Measurements from ENCODE around the gene FABP2.
"Not testable (repeated sequence)": the region's sequence is repeated elsewhere in the genome, so short reads cannot be mapped to it uniquely, and the experiment has no call there.

The FABP2 gene

DNA sequence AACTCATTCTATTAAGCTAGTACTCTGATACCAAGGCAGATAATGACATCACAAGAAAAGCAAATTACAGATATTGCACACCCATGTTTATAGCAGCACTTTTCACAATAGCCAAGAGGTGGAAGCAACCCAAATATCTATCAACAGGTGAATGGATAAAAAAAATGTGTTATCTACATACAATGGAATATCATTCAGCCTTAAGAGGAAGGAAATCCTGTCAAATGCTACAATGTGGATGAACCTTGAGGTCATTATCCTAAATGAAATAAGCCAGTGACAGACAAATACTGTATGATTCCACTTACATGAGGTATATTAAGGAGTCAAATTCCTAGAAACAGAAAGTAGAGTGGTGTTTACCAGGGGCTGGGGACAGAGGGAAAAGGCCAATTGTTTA lies 14.3 kb downstream of the FABP2 start:
- no peak for DNase-seq

DNA sequence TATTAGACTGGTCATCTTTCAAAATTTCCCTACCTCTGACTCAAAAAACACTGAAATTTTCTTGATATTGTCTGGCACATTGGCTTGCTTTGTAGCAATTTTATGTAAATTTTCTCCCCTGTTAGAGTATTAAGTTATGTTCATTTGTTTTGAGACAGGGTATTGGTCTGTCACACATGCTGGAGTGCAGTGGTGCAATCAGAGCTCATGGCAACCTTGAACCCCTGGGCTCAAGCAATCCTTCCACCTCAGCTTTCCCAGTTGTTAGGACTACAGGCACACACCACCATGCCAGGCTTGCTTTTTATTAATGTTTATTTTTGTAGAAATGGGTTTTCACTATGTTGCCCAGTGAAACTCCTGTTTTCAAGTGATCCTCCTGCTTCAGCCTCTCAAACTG lies 17.5 kb downstream of the FABP2 start:
- no peak for DNase-seq

DNA sequence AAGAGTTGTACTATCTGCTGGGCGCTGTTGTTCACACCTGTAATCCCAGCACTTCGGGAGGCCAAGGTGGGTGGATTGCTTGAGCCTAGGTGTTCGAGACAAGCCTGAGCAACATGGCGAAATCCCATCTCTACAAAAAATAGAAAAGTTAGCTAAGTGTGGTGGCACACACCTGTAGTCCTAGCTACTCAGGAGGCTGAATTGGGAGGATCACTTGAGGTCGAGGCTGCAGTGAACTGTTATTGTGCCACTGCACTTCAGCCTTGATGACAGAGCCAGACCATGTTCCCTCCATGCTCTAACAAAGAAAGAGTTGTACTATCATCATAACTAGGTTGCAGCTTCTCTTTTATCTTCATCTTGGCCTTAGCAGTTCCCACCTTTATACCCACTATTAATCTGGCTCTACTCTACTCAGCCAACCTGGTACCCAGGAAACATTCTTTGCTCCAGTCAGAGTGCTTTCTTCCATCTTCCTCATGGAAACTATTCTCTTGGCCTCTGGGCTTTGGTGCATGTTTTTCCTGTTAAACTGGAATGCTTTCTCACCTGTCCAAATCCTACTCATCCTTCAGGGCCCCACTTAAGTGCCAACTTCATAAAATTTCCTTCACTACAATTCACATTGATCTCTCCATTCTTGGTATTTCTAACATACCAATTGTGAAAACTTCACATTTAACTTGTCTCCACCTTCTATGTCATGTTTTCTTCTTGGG lies 18.2 kb downstream of the FABP2 start:
- DNase-seq = no peak

DNA sequence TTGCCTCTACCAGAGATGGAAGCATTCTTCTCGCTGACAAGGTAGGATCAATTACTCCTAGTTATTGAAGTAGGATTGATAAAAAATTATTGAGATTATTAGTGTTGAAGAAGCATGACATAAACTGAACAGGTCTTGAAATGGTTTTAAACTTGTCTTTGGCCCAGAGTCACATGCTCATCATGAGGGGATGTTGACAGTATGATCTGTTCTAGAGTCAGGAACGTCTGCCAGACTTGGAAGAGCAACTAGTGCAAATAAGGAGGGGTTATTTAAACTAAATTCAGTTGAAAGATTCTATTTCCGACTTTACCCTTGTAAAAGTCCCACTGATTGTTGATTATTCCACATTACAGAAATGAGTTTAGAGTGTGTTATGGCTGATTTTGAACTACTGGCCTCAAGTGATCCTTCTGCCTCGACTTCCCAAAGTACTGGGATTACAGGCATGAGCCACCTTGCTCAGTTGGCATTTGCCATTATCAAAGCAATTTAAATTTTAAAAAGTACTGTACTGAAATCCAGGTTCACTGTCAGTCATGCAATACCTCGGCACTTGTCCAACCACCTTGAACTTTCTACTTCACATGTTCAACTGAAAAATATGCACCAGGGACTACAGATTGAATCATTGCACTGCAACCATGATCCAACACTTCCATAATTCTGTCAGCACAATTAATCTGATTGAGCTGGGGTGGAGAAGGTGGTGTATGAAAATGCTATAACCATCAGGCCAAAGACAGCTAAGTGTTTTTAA lies 19.7 kb downstream of the FABP2 start:
- DNase-seq = no peak

DNA sequence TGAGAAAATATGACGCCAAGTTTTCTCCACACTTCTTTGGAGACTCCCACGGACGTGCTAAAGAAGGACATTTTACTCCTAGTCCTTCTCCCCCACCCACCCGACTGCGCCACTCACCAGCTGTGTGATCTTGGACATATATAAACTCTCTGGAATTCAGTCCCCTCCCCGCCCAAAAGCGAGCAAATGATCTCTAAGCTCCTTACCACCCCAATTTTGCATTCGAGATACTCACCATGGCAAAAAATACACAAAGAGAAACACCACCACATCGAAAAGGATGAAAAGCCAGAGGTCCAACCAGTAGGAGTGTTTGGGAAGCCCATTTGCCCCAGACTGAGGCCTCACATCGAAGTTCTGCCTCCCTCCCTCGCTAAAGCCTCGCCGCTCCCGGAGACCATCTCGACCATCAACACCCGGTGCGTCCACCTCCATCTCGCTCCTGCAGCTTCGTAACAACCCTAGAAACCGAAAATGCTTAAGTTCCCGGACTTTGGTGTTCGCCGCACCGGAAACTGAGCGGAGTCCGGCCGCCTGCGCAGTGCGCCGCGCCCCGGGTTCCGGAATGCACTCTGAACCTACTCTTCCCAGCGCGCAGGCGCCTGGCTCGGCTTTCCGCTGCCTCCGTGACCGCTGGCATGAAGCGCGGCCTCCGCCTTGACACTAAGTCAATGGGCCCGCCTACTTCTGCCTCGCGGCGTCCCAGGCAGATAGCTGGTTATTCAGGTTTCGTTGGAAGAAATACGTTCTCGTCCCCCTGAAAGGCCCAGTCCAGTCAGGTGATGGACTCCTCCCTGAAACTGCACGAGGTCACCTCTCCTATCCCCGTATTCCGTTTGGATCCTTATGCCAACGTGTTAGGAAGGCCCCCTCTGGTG lies 21.6 kb downstream of the FABP2 start:
- DNase-seq = no peak

DNA sequence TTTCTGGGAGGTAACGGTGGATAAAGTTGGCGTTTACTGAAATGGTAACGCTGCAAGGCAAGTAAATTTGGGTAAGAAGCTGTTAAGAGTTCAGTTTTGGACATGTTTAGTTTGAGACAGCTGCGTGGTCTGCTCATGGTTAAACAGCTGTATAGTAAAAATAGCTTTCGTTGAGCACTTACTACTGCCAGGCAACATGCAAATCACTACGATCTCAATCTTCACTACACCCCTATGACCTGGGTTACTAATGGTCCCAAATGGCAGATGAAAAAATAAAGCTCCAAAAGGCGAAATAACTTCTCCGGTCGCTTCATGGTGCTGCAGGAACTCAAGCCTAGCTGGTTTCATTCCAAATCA lies 22.2 kb downstream of the FABP2 start:
- DNase-seq = no peak

DNA sequence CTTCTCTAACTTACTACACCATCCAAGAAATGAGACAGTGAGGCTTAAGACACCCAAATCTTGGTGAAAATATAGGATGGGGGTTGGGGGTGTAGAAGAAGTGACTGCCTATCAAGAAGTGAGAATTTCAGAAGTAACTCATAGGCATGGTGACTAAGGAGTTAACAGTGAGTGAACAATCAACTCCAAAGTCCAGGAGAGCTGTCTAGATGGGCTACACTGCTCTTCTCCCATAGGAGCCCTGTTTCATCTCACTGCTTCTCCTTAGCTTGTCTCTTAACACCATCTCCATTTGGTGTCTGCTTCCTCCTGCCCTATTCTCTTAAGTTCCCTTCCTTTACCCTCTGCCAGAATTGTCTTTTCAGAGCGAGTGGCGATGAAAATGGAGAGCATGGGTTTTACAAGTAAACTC lies 22.7 kb downstream of the FABP2 start:
- DNase-seq = no peak

DNA sequence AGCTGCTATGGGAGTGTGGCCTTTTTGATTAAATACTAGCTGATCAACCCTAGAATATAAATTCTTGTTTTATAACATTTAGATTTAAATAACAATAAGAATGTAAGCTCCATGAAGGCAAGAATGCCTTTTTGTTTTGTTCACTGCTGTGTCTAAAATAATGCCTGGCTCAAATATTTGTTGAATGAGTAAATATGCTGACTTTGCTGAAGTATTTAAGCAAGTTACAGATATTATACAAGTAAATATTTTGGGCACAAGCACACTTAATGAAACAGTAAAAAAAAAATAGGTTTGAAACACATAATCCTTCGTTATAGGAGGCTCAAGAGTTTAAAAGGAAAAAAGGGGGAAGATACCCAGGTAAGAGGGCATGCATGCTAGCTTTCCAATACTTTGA lies 24.1 kb downstream of the FABP2 start:
- no peak for DNase-seq

DNA sequence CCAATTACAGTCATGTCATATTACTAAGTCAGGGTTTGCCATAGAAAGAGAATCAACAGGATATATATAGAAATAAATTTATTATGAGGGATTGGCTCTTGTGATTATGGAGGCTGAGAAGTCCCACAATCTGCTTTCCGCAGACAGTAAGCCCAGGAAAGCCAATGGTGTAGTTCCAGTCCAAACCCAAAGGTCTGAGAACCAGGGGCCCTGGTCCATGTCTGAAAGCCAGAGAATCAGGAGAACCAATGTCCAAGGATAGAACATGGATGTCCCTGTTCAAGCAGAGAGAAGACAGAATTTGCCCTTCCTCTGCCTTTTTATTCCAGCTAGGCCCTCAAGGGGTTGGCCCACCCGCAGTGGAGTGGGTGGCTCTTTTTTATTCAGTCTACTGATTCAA lies 25.6 kb downstream of the FABP2 start:
- no peak for DNase-seq

DNA sequence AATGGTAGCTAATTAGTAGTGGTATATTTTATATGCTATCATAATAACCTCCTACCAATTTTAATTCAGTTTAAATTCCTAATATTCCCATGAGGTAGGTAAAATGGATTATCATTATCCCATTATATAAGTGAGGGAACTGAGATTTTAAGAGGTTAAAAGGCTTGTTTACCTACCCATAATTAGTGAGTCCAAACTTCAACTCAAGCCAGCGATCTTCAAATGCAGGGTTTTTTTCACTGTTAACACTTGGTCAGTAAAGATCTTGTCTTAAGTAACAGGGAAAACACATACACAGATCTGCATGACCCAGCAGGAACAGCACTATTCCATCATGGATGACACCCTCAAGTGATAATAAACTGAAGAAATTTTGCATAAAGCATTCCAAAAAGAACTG lies 31.3 kb downstream of the FABP2 start:
- no peak for DNase-seq

DNA sequence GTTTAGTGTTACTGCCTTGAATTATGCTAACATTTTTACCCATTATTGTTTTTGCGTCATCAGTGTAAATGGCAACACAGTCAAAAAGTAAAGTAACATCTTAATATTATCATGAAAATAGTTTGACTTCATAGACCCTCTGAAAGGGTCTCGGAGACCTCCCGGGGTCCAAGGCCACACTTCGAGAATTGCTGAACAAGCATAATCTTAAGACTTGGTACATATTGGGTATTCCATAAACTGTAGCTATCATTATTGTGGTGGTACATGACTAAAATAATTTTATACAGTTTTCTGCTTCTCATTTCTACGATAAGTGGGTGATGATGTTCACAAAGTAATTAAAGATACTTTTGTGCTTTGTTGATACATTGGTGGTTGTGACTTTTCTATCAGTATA lies 32.6 kb downstream of the FABP2 start:
- no peak for DNase-seq

DNA sequence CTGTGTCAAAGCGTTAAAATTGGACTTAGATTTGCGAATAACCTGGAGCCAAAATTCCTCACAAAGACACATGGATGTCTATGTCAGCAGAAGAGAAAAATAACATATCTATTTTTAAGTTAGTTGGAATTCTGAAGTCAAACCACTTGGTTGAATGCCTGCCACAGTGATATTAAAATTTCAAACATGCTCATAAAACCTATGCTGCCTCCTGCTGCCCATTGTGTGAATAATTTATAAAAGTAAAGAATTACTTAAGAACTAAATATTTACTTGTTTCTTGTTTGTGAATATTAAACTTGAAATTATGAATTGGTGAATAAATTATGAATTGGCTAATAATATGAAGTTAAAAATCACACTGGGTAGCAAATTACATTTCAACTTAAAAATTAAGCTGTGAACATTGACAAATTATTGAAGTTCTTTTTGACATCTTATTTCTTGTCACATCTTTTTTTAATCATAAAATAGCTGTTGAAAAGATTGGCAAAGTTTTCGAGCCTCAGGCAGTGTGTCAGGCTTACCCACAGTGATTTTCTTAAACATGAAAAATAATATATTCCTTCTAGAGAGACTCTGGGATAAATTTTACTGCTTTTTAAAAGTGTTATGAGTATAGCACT lies 35.4 kb downstream of the FABP2 start:
- DNase-seq = no peak

DNA sequence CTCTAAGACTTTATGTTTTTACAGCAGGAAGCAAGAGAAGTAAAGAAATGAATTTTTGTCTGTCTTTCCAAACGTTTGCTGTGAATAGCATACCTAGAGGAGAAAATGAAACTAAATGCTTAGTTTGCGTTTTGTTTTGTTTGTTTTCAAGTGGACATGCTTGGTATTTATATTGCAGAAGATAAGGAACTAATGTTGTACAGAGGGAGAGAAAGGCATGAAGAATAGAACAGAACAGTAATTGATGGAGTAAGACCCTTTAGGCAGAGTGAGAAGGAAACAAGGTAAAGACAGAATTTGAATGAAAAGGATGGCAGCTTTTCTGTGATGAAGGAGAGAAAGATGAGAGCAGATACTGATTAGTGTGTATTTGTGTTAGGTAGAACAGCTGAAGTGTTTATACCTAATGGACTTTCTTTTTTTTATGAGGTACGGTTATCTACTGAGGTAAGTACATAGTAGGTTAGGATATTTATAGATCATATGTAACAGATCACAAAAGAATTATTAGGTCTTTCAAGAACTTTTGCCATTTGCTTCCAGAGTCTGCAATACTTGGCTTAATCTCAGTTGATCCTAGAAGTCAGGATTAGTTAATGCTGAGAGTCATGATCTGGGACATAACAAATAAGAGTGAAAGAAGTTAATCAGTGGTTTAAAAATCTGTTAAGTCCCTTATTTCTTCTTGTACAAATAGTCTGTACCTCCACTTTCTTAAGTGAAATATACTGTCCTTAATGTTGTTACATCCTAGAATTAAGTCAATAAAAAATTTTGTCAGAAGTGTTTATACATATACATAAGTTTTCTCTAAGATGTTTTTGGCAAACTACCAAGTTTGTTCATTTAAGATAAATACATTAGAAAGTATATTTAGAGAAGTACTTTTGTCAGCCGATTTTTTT lies 36.8 kb downstream of the FABP2 start:
- DNase-seq = no peak

DNA sequence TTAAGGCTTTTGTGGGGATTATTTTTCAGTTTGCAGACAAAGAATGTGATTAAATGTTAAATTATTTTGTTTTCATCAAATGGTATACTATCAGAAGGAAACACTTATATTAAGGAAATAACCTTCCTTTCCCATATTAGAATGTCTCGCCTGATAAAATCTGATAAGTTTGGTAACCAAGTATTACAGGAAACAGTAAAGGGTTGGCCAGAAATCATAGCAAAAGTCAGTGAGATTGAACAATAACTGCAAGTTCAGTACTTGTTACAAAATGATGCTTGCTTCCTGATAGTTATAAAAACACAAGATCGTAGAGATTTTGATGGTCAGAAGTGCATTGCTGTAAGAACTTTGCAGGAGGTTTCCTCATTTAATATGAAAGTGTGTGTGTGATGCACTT lies 40.5 kb downstream of the FABP2 start:
- DNase-seq = no peak

DNA sequence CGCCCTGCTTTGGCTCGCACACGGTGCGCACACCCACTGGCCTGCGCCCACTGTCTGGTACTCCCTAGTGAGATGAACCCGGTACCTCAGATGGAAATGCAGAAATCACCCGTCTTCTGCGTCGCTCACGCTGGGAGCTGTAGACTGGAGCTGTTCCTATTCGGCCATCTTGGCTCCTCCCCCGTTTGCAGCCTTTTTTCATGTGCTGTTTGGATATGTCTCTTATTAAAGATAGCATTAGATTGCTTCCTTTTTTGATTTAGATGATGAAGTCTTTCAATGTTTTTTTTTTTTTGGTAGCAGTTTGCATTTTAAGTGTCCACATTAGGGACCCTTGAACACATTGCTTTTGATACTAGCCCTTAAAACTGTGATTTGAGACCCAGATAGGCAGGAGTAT lies 42.0 kb downstream of the FABP2 start:
- DNase-seq = not testable (repeated sequence)

DNA sequence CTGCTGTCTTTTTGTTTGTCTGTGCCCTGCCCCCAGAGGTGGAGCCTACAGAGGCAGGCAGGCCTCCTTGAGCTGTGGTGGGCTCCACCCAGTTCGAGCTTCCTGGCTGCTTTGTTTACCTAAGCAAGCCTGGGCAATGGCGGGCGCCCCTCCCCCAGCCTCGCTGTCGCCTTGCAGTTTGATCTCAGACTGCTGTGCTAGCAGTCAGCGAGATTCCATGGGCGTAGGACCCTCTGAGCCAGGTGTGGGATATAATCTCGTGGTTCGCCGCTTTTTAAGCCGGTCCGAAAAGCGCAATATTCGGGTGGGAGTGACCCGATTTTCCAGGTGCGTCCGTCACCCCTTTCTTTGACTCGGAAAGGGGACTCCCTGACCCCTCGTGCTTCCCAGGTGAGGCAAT lies 42.4 kb downstream of the FABP2 start:
- DNase-seq = not testable (repeated sequence)

DNA sequence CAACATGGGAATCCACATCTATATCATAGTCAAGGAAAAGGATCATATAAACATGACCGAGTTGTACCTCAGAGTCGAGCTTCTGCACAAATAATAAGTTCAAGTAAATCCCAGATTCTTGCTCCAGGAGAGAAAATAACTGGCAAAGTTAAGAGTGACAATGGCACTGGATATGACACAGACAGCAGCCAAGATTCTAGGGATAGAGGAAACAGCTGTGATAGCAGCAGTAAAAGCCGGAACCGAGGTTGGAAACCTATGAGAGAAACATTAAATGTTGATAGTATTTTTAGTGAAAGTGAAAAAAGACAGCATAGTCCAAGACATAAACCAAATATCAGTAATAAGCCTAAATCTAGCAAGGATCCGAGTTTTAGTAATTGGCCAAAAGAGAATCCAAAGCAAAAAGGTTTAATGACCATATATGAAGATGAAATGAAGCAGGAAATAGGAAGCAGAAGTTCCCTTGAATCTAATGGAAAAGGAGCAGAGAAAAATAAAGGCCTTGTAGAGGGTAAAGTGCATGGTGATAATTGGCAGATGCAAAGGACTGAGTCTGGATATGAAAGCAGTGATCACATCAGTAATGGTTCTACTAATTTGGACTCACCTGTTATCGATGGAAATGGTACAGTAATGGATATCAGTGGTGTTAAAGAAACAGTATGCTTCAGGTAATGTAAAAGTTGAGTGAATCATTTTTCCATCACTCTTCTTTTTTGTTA lies 50.4 kb downstream of the FABP2 start:
- no peak for DNase-seq

DNA sequence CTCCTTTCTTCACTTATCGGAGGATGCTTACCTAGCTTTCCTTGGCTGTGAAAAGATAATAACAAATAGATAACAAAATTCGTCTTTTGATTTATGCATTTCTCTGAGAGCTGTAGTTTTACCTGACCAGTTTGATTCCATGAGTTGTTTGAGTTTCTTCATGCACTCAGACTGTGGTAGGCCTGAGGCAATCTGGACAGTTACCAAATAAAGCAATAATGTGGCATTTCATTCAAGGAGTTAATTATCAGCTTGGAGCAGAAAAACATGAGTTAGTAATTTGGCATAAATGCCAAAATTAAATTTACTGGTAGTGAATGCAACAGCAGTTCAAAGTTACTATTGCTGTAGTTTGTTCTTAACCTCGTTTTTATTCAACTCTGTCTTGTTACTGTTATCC lies 53.5 kb downstream of the FABP2 start:
- no peak for DNase-seq
